WI38 (cell line): ENCODE results near the gene SH3RF3.

Experiments
- H3K4me3 ChIP-seq: 2 replicates; pipeline ENCODE4 v1.5.1; 2011; ENCODE audit warnings: low read depth, mild to moderate bottlenecking, control low read depth, low read length
- CTCF ChIP-seq: IDR thresholded peaks from 2 replicates; pipeline ENCODE4 v1.5.1; 2012; ENCODE audit warnings: low read depth, mild to moderate bottlenecking, control low read depth, low read length

SH3RF3 gene

GRCh38 chr2:109151519-109151918 lies 22.5 kb downstream of the SH3RF3 start:
- no peak overlapping the region for H3K4me3 ChIP-seq
- TF ChIP-seq CTCF = no peak

- no peak for TF ChIP-seq CTCF
- H3K4me3 ChIP-seq = no peak overlapping the region
Observed at GRCh38 chr2:109153005-109153784, 24.2 kb downstream of the SH3RF3 start.

GRCh38 chr2:109153807-109154206 lies 24.8 kb downstream of the SH3RF3 start:
- TF ChIP-seq CTCF = no peak
- H3K4me3 ChIP-seq = no peak overlapping the region

- no peak for TF ChIP-seq CTCF
- H3K4me3 ChIP-seq = no peak overlapping the region
Observed at GRCh38 chr2:109154226-109154625, 25.2 kb downstream of the SH3RF3 start.

- TF ChIP-seq CTCF = no peak
Observed at GRCh38 chr2:109155553-109156451, 26.8 kb downstream of the SH3RF3 start.

GRCh38 chr2:109157563-109158105 lies 28.6 kb downstream of the SH3RF3 start:
- TF ChIP-seq CTCF = no peak

More at GRCh38 chr2:109155553-109156451, 26.8 kb downstream of the SH3RF3 start:
- no peak overlapping the region for H3K4me3 ChIP-seq

More at GRCh38 chr2:109157563-109158105, 28.6 kb downstream of the SH3RF3 start:
- H3K4me3 ChIP-seq = no peak overlapping the region
